Upper lobe of left lung (tissue), 6 donors: Measurements from ENCODE around the gene PUM2. TPM values are rescaled to one million over a fixed set of nuclear protein-coding genes. Genes with fewer than 3 reads are reported as not detected.

Source experiments
- ATAC-seq, 2 donors: fragments of 200-7000 bp; cut with Tn5 transposase; one replicate each; pipeline ENCODE4 v1.9.1; 2022; ENCODE audit warnings: mild to moderate bottlenecking in 2 of 2, moderate library complexity in 2 of 2; ENCODE audit not compliant: low FRiP score in 2 of 2
- DNase-seq, 2 donors: peaks; one replicate each; pipeline ENCODE4 v3.0.0-alpha.2; 2019 to 2020
- H3K27ac ChIP-seq, 4 donors: fragments of 200-600 bp; sonication (generic); one replicate each; pipeline ENCODE4 v1.5.1; 2016 to 2019
- H3K27me3 ChIP-seq, 4 donors: fragments of 200-600 bp; sonication (generic); one replicate each; pipeline ENCODE4 v1.5.1; 2017 to 2019
- H3K36me3 ChIP-seq, 4 donors: fragments of 200-600 bp; sonication (generic); one replicate each; pipeline ENCODE4 v1.5.1; 2016 to 2019
- H3K4me1 ChIP-seq, 4 donors: fragments of 200-600 bp; sonication (generic); one replicate each; pipeline ENCODE4 v1.5.1; 2018 to 2019
- H3K4me3 ChIP-seq, 4 donors: fragments of 200-600 bp; sonication (generic); one replicate each; pipeline ENCODE4 v1.5.1; 2017 to 2019; ENCODE audit warnings: mild to moderate bottlenecking in 2 of 4, moderate library complexity in 1 of 4
- H3K9me3 ChIP-seq, 4 donors: fragments of 200-600 bp; sonication (generic); one replicate each; pipeline ENCODE4 v1.5.1; 2018 to 2019
- CTCF ChIP-seq, 6 experiments: fragments of 450-650 bp in 4 of 6; fragments of 200-600 bp in 2 of 6; sonication (generic) in 2 of 6; IDR thresholded peaks; one replicate each; pipeline ENCODE4 v1.5.1; 2016 to 2019; ENCODE audit warnings: antibody characterized with exemption in 6 of 6
- EP300 ChIP-seq, 4 donors: sonication (generic); formaldehyde crosslinking; IDR thresholded peaks; one replicate each; pipeline ENCODE4 v1.5.1; 2017; ENCODE audit warnings: antibody characterized with exemption in 4 of 4, control low read depth in 2 of 4
- POLR2A ChIP-seq, 4 donors: fragments of 450-650 bp; IDR thresholded peaks; one replicate each; pipeline ENCODE4 v1.5.1; 2016 to 2017; ENCODE audit warnings: antibody characterized with exemption in 4 of 4, mild to moderate bottlenecking in 2 of 4
- POLR2AphosphoS5 ChIP-seq, 2 donors: sonication (generic); formaldehyde crosslinking; IDR thresholded peaks; one replicate each; pipeline ENCODE4 v1.5.1; 2017; ENCODE audit warnings: antibody characterized with exemption in 2 of 2
- WGBS, 2 donors: methylation state at CpG; one replicate each; pipeline ENCODE4 v1.1.5; 2017 to 2018; 5-methylcytosine and 5-hydroxymethylcytosine counted together
- total RNA-seq, 6 donors: library from RNA; depleted of rRNA in 4 of 6; stranded (reverse); fragments of >200 nt in 4 of 6; gene quantifications; one replicate each; pipeline versions ENCODE4 v1.1.0 to v1.2.1, GENCODE V29; 2016 to 2021
- donor health status: DM: no; HTN: no; CAD: no; lungs with moderate emphysema.
- donor health status: DM: no; HTN: yes; CAD: no; lungs with severe emphysema.

The PUM2 gene
- total RNA-seq, 6 donors from 2014 or later: 33.1 to 114 (median 86.6) TPM

GRCh38 chr2:20366672-20367116 lies 16.1 kb upstream of the PUM2 start:
- H3K36me3 ChIP-seq: no peaks in the 10 kb centered on the region
- ATAC-seq (no peak), DNase-seq (no peak)
- no peaks in the 10 kb centered on the region for H3K4me1 ChIP-seq
- H3K27ac ChIP-seq: no peak overlapping the region
- WGBS, 2 donors: 76 to 83% methylated on average over 2 of the region's 2 CpGs
- H3K27me3 ChIP-seq: no peaks in the 10 kb centered on the region
- H3K4me3 ChIP-seq: no peak overlapping the region
- no peak for TF ChIP-seq CTCF (IDR thresholded peaks at IDR 0.05)
- no peak for TF ChIP-seq EP300 (IDR thresholded peaks at IDR 0.05)
- no peak for TF ChIP-seq POLR2A (IDR thresholded peaks at IDR 0.05)
- no peak for TF ChIP-seq POLR2AphosphoS5 (IDR thresholded peaks at IDR 0.05)
- H3K9me3 ChIP-seq: peaks cover 0 to 4% (median 0%) of the 10 kb centered on the region in 4 donors

- 83 to 85% methylated on average over 7 of the region's 7 CpGs for WGBS, 2 donors
- TF ChIP-seq POLR2A (IDR thresholded peaks at IDR 0.05): no peak
- TF ChIP-seq EP300 (IDR thresholded peaks at IDR 0.05): no peak
- peaks cover 0 to 4% (median 0%) of the 10 kb centered on the region in 4 donors for H3K9me3 ChIP-seq
These were observed 14.7 kb upstream of the PUM2 start for GRCh38 chr2:20365249-20365817.

GRCh38 chr2:20363578-20363977 lies 12.9 kb upstream of the PUM2 start:
- DNase-seq (no peak), ATAC-seq (no peak)
- peaks cover 0 to 4% (median 0%) of the 10 kb centered on the region in 4 donors for H3K9me3 ChIP-seq
- TF ChIP-seq POLR2A (IDR thresholded peaks at IDR 0.05) (no peak), POLR2AphosphoS5 (IDR thresholded peaks at IDR 0.05) (no peak), CTCF (IDR thresholded peaks at IDR 0.05) (no peak)
- no peaks in the 10 kb centered on the region for H3K27me3 ChIP-seq
- H3K4me3 ChIP-seq: no peak overlapping the region
- no peak overlapping the region for H3K27ac ChIP-seq
- H3K4me1 ChIP-seq: peaks cover 0 to 6% (median 5%) of the 10 kb centered on the region in 4 donors
- no peaks in the 10 kb centered on the region for H3K36me3 ChIP-seq
- WGBS, 2 donors: 85 to 88% methylated on average over 5 of the region's 5 CpGs

More at GRCh38 chr2:20365249-20365817, 14.7 kb upstream of the PUM2 start:
- ATAC-seq (no peak), DNase-seq (no peak)
- H3K36me3 ChIP-seq: no peaks in the 10 kb centered on the region
- H3K4me3 ChIP-seq: no peak overlapping the region
- peaks cover 0 to 2% (median 1%) of the 10 kb centered on the region in 4 donors for H3K4me1 ChIP-seq
- no peaks in the 10 kb centered on the region for H3K27me3 ChIP-seq
- no peak overlapping the region for H3K27ac ChIP-seq

- ATAC-seq (no peak), DNase-seq (no peak)
- Histone ChIP-seq H3K4me1 (peaks cover 0 to 6% (median 5%) of the 10 kb centered on the region in 4 donors), H3K27ac (no peak overlapping the region), H3K27me3 (no peaks in the 10 kb centered on the region), H3K4me3 (no peak overlapping the region), H3K36me3 (no peaks in the 10 kb centered on the region), H3K9me3 (peaks cover 0 to 1% (median 0%) of the 10 kb centered on the region in 4 donors)
- TF ChIP-seq POLR2A (IDR thresholded peaks at IDR 0.05): no peak
- TF ChIP-seq POLR2AphosphoS5 (IDR thresholded peaks at IDR 0.05): no peak
- TF ChIP-seq CTCF (IDR thresholded peaks at IDR 0.05): no peak
- no peak for TF ChIP-seq EP300 (IDR thresholded peaks at IDR 0.05)
- 93 to 94% methylated on average over 5 of the region's 5 CpGs for WGBS, 2 donors
These were observed 12.2 kb upstream of the PUM2 start for GRCh38 chr2:20362701-20363435.

GRCh38 chr2:20361893-20362292 lies 11.2 kb upstream of the PUM2 start:
- DNase-seq (no peak), ATAC-seq (no peak)
- TF ChIP-seq EP300 (IDR thresholded peaks at IDR 0.05) (no peak), CTCF (IDR thresholded peaks at IDR 0.05) (no peak), POLR2AphosphoS5 (IDR thresholded peaks at IDR 0.05) (no peak), POLR2A (IDR thresholded peaks at IDR 0.05) (no peak)
- no peak overlapping the region for H3K27ac ChIP-seq
- no peaks in the 10 kb centered on the region for H3K9me3 ChIP-seq
- 77 to 78% methylated on average over 4 of the region's 4 CpGs for WGBS, 2 donors
- no peaks in the 10 kb centered on the region for H3K27me3 ChIP-seq
- no peaks in the 10 kb centered on the region for H3K36me3 ChIP-seq
- H3K4me3 ChIP-seq: no peak overlapping the region
- peaks cover 0 to 6% (median 5%) of the 10 kb centered on the region in 4 donors for H3K4me1 ChIP-seq
